Measurements from ENCODE around the gene WDR45B. TPM values are rescaled to one million over a fixed set of nuclear protein-coding genes. Genes with fewer than 3 reads are reported as not detected.

The WDR45B gene
- total RNA-seq, 1 experiment from 2014 or later, result 110 TPM

- Histone ChIP-seq H2BK15ac (ENCODE audit: low read depth, low read length) (no peak overlapping the region), H2BK5ac (ENCODE audit: insufficient read length, low read length) (no peak overlapping the region), H2BK12ac (ENCODE audit: insufficient read length, low read depth, low read length) (no peak overlapping the region), H2AFZ (ENCODE audit: low read length) (no peak overlapping the region), H3K23ac (ENCODE audit: insufficient read length, low read depth, low read length) (no peak overlapping the region), H3K14ac (ENCODE audit: insufficient read depth, low read length) (no peak overlapping the region; the same call in 1 of the 2 replicates), H3T11ph (ENCODE audit: low read length) (no peak overlapping the region), H2AK5ac (ENCODE audit: insufficient read length, low read length) (no peak overlapping the region), H3K79me1 (ENCODE audit: insufficient read depth, low read depth, low read length, poor library complexity, severe bottlenecking) (no peaks in the 10 kb centered on the region), H4K20me1 (ENCODE audit: control insufficient read depth, insufficient read depth, insufficient read length) (no peaks in the 10 kb centered on the region), H4K8ac (replicated peaks; ENCODE audit: insufficient read length, low read depth, low read length) (no peak overlapping the region), H3K27me3 (ENCODE audit: insufficient read depth, low read length) (no peaks in the 10 kb centered on the region), H3K23me2 (ENCODE audit: insufficient read length, low read depth, low read length, poor library complexity, severe bottlenecking) (no peaks in the 10 kb centered on the region), H3K79me2 (ENCODE audit: insufficient read depth, low read length) (no peaks in the 10 kb centered on the region), H3K27ac (ENCODE audit: insufficient read length, low read depth, low read length) (no peak overlapping the region), H3K9ac (ENCODE audit: extremely low read depth, insufficient read length, low read length) (no peak overlapping the region), H3K4me2 (ENCODE audit: insufficient read depth, insufficient read length, low read length) (no peak overlapping the region), H3K56ac (ENCODE audit: insufficient read length, low read depth, low read length) (no peak overlapping the region), H3K9me3 (ENCODE audit: control insufficient read depth, low read depth, low read length) (no peaks in the 10 kb centered on the region), H3K4ac (ENCODE audit: low read depth, low read length) (no peak overlapping the region), H4K91ac (ENCODE audit: insufficient read length, low read depth, low read length) (no peak overlapping the region), H2BK20ac (ENCODE audit: low read depth, low read length, poor library complexity, severe bottlenecking) (no peak overlapping the region), H3K18ac (ENCODE audit: insufficient read length, low read depth, low read length) (no peak overlapping the region), H4K5ac (ENCODE audit: insufficient read length, low read depth, low read length) (no peak overlapping the region), H3K4me1 (ENCODE audit: insufficient read depth, low read length) (no peaks in the 10 kb centered on the region), H2BK120ac (ENCODE audit: low read depth, low read length, poor library complexity, severe bottlenecking) (no peak overlapping the region)
- no peaks in the 10 kb centered on the region for H3K9me3 Mint-ChIP-seq
- no peak overlapping the region for H3K4me3 Mint-ChIP-seq
- WGBS (ENCODE audit: extremely low coverage, insufficient read length, low lambda C conversion rate), result no CpG with 5 or more reads among the region's 30 CpGs
- peaks cover 8% of the 10 kb centered on the region for H3K27me3 Mint-ChIP-seq (ENCODE audit: low read depth)
- TF ChIP-seq CTCF (conservative IDR thresholded peaks at IDR 0.05), result no peak
- DNase-seq, result no peak
- peak overlapping the region in 1 of 3 experiments; percentile 70; a peak in 1 of 7 replicates for H3K27ac Mint-ChIP-seq
- peaks cover 2 to 7% of the 10 kb centered on the region in 2 experiments; a peak in 1 of 4 replicates for H3K4me1 Mint-ChIP-seq
- H3K36me3 Mint-ChIP-seq (ENCODE audit: insufficient read depth in 1 of 3, low read depth in 3 of 3), result no peaks in the 10 kb centered on the region; a peak in 1 of 7 replicates
These were observed 5.6 kb upstream of the WDR45B start for GRCh38 chr17:82653651-82654528.
